Spleen (tissue), 11 donors: ENCODE results near the gene RIPOR3. TPM values are rescaled to one million over a fixed set of nuclear protein-coding genes. Genes with fewer than 3 reads are reported as not detected.

Experiments used
- DNase-seq: peaks from one replicate; pipeline ENCODE4 v3.0.0-alpha.2; 2020
- H3K27ac ChIP-seq, 8 donors: fragments of 200-600 bp; sonication (generic) in 7 of 8; 1 replicate in 4 of 8; 2 replicates in 4 of 8; pipeline versions ENCODE4 v1.5.0 to v1.8.0; 2016 to 2021; ENCODE audit warnings: inconsistent platforms in 4 of 8, mild to moderate bottlenecking in 4 of 8, moderate library complexity in 1 of 8
- H3K27me3 ChIP-seq, 7 donors: fragments of 200-600 bp; sonication (generic) in 6 of 7; replicated peaks in 1 of 7; 1 replicate in 4 of 7; 2 replicates in 3 of 7; pipeline versions ENCODE4 v1.5.0 to v1.8.0; 2016 to 2021; ENCODE audit warnings: inconsistent platforms in 3 of 7, mild to moderate bottlenecking in 1 of 7
- H3K36me3 ChIP-seq, 6 donors: fragments of 200-600 bp; sonication (generic) in 5 of 6; 1 replicate in 4 of 6; 2 replicates in 2 of 6; pipeline versions ENCODE4 v1.5.0 to v1.8.0; 2016 to 2021; ENCODE audit warnings: inconsistent platforms in 2 of 6
- H3K4me1 ChIP-seq, 6 donors: fragments of 200-600 bp; sonication (generic) in 5 of 6; 1 replicate in 3 of 6; 2 replicates in 3 of 6; pipeline versions ENCODE4 v1.5.0 to v1.8.0; 2016 to 2021; ENCODE audit warnings: inconsistent platforms in 3 of 6
- H3K4me3 ChIP-seq, 8 donors: fragments of 200-600 bp; sonication (generic) in 7 of 8; 1 replicate in 4 of 8; 2 replicates in 4 of 8; pipeline versions ENCODE4 v1.5.0 to v1.8.0; 2016 to 2021; ENCODE audit warnings: inconsistent platforms in 4 of 8, mild to moderate bottlenecking in 4 of 8, moderate library complexity in 2 of 8
- H3K9me3 ChIP-seq, 8 donors: fragments of 200-600 bp; sonication (generic) in 7 of 8; 1 replicate in 4 of 8; 2 replicates in 4 of 8; pipeline versions ENCODE4 v1.5.0 to v1.8.0; 2016 to 2021; ENCODE audit warnings: inconsistent platforms in 4 of 8
- CTCF ChIP-seq, 11 experiments: fragments of 200-600 bp in 7 of 11; fragments of 450-650 bp in 4 of 11; sonication (generic) in 4 of 11; IDR thresholded peaks in 8 of 11; conservative IDR thresholded peaks in 3 of 11; 1 replicate in 7 of 11; 2 replicates in 4 of 11; pipeline versions ENCODE4 v1.4.0 to v1.8.0; 2016 to 2021; ENCODE audit warnings: antibody characterized with exemption in 11 of 11, inconsistent platforms in 4 of 11, mild to moderate bottlenecking in 1 of 11
- POLR2A ChIP-seq, 3 donors: fragments of 450-650 bp; IDR thresholded peaks; one replicate each; pipeline ENCODE4 v1.5.1; 2017; ENCODE audit warnings: antibody characterized with exemption in 3 of 3, mild to moderate bottlenecking in 1 of 3
- POLR2AphosphoS5 ChIP-seq, 3 donors: sonication (generic); formaldehyde crosslinking; IDR thresholded peaks; one replicate each; pipeline ENCODE4 v1.5.1; 2017; ENCODE audit warnings: antibody characterized with exemption in 3 of 3
- WGBS, 5 donors: extraction: QIAGEN DNeasy Blood & Tissue Kit in 3 of 5; methylation state at CpG; one replicate each; pipeline versions ENCODE4 v1.1.5 to v1.1.7; 2013 to 2018; 5-methylcytosine and 5-hydroxymethylcytosine counted together
- intact Hi-C: fragments of 100-400 bp; cut with DNase I; formaldehyde crosslinking; loops from one replicate; pipeline ENCODE4 v1.15.0; 2023; ENCODE audit warnings: low total_unique reads
- polyA plus RNA-seq, 3 donors: library from polyadenylated mRNA; stranded (reverse); fragments of 200-250 nt; gene quantifications; one replicate each; pipeline ENCODE4 v1.2.1, GENCODE V29; 2013
- total RNA-seq, 7 donors: library from RNA; depleted of rRNA in 3 of 7; stranded (reverse); fragments of >200 nt in 3 of 7; fragmentation: NEBNext Ultra II Directional in 4 of 7; extraction: Animal tissue kit (Norgen Biotek cat#: 25700) in 4 of 7; gene quantifications; one replicate each; pipeline versions ENCODE4 v1.1.0 to v1.2.1, GENCODE V29; 2016 to 2021
- donor health status: healthy with polysubstance abuse.
- donor health status: DM: no; HTN: no; CAD: no; lungs with moderate emphysema.
- donor health status: DM: no; HTN: no; CAD: no.
- donor health status: Bipolar disorder and iron deficiency.
- donor health status: healthy.
- donor health status: DM: no; HTN: no; CAD: no.
- donor health status: DM: yes; HTN: yes; CAD: no.

Gene RIPOR3
- total and polyA plus RNA-seq, 10 donors = 6.0 to 22.8 (median 13.1) TPM

GRCh38 chr20:50668326-50668725 lies 23.0 kb downstream of the RIPOR3 start:
- Histone ChIP-seq H3K9me3 (no peaks in the 10 kb centered on the region), H3K4me1 (no peaks in the 10 kb centered on the region), H3K27me3 (peaks cover 0 to 4% (median 0%) of the 10 kb centered on the region in 7 donors), H3K27ac (no peak overlapping the region), H3K4me3 (no peak overlapping the region), H3K36me3 (no peaks in the 10 kb centered on the region)
- DNase-seq = no peak
- intact Hi-C loops = no loop called here
- 87 to 94% (median 93%) methylated on average over 6 of the region's 6 CpGs for WGBS, 5 donors
- no peak for TF ChIP-seq CTCF (IDR thresholded peaks at IDR 0.05 in 8 of 11, conservative IDR thresholded peaks at IDR 0.05 in 3 of 11)
- TF ChIP-seq POLR2AphosphoS5 (IDR thresholded peaks at IDR 0.05) = no peak
- TF ChIP-seq POLR2A (IDR thresholded peaks at IDR 0.05) = no peak

DNA sequence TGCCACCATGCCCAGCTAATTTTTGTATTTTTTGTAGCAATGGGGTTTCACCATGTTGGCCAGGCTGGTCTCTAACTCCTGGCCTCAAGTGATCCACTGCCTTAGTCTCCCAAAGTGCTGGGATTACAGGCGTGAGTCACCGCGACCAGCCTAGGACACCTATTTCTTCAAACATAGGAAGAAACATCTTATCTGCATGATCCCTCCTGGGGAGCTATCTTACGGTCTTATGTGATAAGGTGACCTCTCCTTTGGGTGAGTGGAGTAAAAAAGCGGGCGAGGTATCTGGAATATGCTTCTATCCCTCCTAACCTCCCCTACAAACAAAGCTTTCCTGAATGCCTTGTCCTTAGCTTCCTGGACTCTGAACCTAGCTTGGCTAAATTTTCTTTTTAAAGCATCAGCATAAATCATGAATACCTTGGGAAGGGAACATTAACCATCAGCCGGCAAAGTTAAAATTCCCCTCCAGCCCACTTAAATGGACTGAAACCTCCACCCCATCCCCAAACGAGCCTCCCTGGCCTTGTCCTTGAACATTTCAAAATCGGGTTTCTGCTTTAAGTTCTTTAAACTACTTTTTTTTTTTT lies 24.5 kb downstream of the RIPOR3 start:
- H3K27me3 ChIP-seq = peaks cover 0 to 4% (median 0%) of the 10 kb centered on the region in 7 donors
- intact Hi-C loops = no loop called here
- no peak for TF ChIP-seq POLR2A (IDR thresholded peaks at IDR 0.05)
- no peak for TF ChIP-seq CTCF (IDR thresholded peaks at IDR 0.05 in 8 of 11, conservative IDR thresholded peaks at IDR 0.05 in 3 of 11)
- TF ChIP-seq POLR2AphosphoS5 (IDR thresholded peaks at IDR 0.05) = no peak
- no peak for DNase-seq
- no peaks in the 10 kb centered on the region for H3K9me3 ChIP-seq
- no peaks in the 10 kb centered on the region for H3K36me3 ChIP-seq
- H3K27ac ChIP-seq = no peak overlapping the region
- no peak overlapping the region for H3K4me3 ChIP-seq
- peaks cover 0 to 7% (median 2%) of the 10 kb centered on the region in 6 donors for H3K4me1 ChIP-seq
- WGBS, 5 donors = 73 to 83% (median 80%) methylated on average over 9 of the region's 9 CpGs

DNA sequence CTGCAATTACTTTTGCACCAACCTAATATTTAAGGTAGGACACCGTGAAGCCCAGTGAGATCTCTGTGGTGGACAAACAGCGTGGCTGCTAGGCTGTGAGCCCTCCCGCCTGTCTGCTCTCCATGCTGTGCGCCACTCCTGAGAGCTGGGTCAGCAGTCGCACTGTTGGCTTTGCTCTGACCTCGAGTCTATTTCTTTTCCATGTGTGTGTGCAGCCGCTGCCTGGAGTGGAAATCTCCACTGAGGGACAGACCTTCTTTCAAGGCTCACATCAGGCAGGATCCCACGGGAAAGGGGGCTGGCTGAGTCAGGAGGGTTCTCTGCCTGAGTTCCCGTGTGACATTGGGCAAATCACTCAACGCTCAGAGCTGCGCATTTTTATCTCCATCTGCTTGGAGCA lies 27.1 kb downstream of the RIPOR3 start:
- H3K27ac ChIP-seq = no peak overlapping the region
- intact Hi-C loops = no loop called here
- no peak for DNase-seq
- no peak overlapping the region for H3K4me3 ChIP-seq
- WGBS, 5 donors = 77 to 93% (median 88%) methylated on average over 6 to 11 of the region's 11 CpGs
- TF ChIP-seq POLR2AphosphoS5 (IDR thresholded peaks at IDR 0.05) (no peak), CTCF (IDR thresholded peaks at IDR 0.05 in 8 of 11, conservative IDR thresholded peaks at IDR 0.05 in 3 of 11) (no peak), POLR2A (IDR thresholded peaks at IDR 0.05) (no peak)
- peaks cover 0 to 4% (median 0%) of the 10 kb centered on the region in 7 donors for H3K27me3 ChIP-seq
- no peaks in the 10 kb centered on the region for H3K36me3 ChIP-seq
- H3K4me1 ChIP-seq = peaks cover 0 to 33% (median 10%) of the 10 kb centered on the region in 6 donors
- H3K9me3 ChIP-seq = no peaks in the 10 kb centered on the region

GRCh38 chr20:50663095-50663821 lies 28.1 kb downstream of the RIPOR3 start:
- Histone ChIP-seq H3K4me3 (no peak overlapping the region), H3K27ac (no peak overlapping the region), H3K27me3 (peaks cover 0 to 4% (median 0%) of the 10 kb centered on the region in 7 donors), H3K36me3 (no peaks in the 10 kb centered on the region), H3K9me3 (no peaks in the 10 kb centered on the region), H3K4me1 (peaks cover 0 to 43% (median 13%) of the 10 kb centered on the region in 6 donors)
- DNase-seq = no peak
- TF ChIP-seq POLR2AphosphoS5 (IDR thresholded peaks at IDR 0.05) = no peak
- no peak for TF ChIP-seq POLR2A (IDR thresholded peaks at IDR 0.05)
- TF ChIP-seq CTCF (IDR thresholded peaks at IDR 0.05 in 8 of 11, conservative IDR thresholded peaks at IDR 0.05 in 3 of 11) = no peak
- intact Hi-C loops = no loop called here
- WGBS, 5 donors = 70 to 86% (median 83%) methylated on average over 10 of the region's 10 CpGs
